HG02759 (cell line): ENCODE results near the gene MYBPC1.
"Not testable (repeated sequence)": the region's sequence is repeated elsewhere in the genome, so short reads cannot be mapped to it uniquely, and the experiment has no call there.

ENCODE experiments used
- ATAC-seq: cut with Tn5 transposase; IDR thresholded peaks from one replicate; pipeline ENCODE4 v1.9.1; 2021; ENCODE audit warnings: mild to moderate bottlenecking, moderate library complexity; ENCODE audit not compliant: unreplicated experiment

The MYBPC1 gene

DNA sequence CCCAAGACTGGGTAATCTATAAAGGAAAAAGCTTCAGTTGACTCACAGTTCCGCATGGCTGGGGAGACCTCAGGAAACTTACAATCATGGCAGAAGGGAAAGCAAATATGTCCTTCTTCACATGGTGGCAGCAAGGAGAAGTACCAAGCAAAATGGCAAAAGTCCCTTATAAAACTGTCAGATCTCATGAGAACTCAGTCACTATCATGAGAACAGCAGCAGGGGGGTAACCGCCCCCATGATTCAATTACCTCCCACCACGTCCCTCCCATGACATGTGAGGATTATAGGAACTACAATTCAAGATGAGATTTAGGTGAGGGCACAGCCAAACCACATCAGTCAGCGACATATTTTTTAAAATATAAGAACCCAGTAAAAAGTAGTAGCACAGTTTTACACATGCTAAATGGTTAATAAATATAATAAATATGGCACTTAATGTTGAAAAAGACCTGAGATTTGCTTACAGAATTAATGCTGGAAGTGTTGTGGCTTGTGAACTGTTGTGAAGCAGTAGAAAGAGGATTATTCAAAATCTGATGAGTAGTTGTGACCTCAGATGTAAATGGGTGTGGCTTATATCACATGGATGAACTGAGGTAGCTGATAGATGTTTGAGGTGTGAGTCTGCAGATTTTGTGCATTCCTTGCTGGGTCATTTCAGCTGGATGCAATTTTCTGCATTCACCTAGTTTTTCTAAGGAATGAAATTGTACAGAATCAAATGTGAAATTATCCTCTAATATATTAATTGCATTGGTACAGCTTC is 55.8 kb downstream of the MYBPC1 start:
- ATAC-seq: no peak

DNA sequence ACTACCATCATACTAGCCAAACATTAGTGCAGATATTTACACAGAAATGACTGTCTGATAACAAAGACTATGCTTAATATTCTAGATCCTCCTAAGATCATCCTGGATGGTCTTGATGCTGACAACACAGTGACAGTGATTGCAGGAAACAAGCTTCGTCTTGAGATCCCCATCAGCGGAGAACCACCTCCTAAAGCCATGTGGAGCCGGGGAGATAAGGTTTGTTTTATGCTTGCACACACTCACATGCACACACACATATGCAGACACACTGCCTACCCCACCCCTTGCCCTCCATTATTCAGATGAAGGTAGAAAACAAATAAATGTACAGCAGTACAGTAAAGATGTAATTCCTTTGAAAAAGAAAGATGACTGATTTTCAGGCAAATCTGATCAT is 58.3 kb downstream of the MYBPC1 start:
- ATAC-seq: no peak

DNA sequence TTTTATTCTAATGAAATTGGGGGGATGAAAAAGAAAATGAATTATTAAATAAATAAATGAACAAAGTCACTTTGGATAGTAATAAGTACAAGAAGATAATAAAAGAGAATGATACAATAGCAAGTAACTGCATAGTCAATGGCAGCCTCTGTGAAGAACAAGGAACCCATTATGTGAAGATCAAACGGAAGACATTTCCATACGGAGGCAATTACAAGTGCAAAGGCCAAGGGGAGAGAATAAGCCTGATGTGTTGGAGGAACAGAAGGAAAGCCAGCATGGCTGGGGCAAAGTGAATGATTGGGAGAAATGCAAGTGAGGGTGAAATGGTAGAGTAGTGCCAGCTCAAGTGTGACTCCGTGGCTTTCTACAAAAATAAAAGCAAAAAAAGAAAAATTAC is 58.7 kb downstream of the MYBPC1 start:
- no peak for ATAC-seq

DNA sequence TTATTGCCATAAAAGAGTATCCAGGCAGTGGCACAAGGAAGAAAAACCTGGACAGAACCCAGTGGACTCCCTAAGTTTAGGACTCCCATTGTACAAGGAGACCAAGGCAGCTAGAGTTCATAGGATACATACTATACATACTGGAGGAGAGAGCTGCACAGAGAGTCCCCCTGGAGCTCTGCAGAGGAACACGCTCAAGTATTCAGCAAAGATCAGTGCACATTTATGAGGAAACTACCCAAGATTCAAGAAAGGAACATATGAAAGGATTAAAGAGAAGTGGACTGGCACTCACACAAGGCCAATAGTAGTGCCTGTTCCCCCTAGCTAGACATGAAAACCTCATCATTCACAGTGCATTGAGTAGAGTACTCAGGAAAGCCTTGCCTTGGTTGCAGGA is 59.7 kb downstream of the MYBPC1 start:
- no peak for ATAC-seq

DNA sequence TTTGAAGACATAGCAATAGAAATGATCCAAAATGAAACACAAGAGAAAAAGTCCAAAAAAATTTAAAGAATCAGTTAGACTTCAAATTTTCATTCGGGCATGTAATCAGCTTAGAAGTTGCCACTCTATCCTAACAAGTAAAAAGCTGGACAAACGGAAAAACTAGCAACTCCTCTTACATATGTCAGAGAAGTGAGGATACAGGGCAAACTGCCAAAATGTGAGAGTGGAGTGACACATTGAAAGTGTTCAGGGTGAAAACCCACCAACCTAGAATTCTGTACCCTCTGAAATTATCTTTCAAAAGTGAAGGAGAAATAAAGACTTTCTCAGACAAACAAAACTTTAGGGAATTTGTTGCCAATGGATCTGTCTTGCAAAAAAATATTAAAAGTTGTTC is 60.6 kb downstream of the MYBPC1 start:
- no peak for ATAC-seq

DNA sequence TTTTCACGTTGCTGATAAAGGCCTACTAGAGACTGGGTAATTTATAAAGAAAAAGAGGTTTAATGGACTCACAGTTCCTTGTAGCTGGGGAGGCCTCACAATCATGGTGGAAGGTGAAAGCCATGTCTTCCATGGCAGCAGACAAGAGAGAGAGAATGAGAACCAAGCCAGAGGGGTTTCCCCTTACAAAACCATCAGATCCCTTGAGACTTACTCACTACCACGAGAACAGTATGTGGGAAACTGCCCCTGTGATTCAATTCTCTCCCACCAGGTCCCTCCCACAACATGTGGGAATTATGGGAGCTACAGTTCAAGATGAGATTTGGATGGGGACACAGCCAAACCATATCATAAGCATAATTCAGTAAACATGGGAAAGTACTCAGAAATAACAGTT is 65.9 kb downstream of the MYBPC1 start:
- not testable (repeated sequence) for ATAC-seq

DNA sequence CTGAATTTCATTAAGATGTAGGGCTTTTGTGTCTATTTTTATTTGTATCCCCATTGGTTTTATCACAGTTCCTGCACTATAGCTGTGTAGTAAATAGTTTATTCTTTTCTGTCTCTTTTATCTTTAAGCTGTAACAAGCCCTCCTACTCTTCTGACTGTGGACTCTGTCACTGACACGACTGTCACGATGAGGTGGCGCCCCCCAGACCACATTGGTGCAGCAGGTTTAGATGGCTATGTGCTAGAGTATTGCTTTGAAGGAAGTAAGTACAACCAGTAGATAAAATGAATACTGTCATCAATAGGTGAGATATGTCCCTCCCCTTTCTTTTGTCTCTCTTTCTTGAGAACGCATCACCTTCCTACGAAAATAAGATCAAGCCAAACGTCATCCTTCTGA is 68.5 kb downstream of the MYBPC1 start:
- ATAC-seq: no peak

DNA sequence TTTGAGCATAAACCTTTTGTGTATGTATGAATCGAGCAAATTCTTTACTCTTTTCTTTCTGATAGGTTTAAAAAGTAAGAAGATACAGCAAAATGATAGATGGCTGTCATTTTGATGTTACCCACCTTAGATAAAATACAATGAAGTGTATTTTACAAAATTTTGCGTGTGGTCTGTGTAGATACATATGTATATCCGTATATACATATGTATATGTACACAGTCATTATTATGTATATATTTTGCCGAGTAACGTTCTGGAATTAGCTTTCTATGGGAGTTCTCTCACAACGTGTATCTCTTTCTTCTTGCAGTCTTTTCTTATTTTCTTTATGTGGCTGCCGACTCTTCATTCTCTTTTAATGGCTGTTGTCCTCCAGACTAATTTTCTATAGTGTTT is 70.2 kb downstream of the MYBPC1 start:
- no peak for ATAC-seq

DNA sequence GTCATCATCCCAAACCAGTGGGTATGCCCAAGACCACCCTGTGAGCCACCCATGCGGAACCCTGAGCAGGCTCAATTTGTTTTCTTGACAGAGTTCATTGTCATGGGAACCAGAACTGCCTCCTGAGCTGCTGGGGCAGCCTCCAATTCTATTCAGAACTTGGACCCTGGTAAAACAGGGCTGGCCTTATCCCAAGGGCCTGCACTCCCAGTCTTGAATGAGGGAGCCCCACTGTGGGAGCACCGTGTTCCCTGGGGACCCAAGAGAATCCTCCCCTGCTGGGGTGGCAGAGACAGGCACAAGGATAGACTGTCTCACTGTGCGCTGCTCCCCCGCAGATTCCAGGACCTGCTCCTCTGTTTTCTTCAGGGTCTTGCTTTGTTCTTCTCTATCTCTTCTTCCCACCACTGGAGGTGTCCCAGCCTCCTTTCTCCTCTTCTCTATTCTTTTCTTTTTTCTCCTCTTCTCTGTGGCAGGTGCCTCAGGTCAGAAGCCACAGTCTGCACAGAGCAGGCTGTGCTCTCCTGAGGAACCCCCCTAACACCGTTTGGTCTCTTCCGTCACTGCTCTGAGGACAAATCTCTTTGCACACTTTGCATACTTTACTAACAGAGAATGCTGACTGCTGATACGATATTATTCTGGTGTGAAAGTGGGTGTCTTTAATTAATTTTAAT is 71.4 kb downstream of the MYBPC1 start:
- ATAC-seq: no peak

DNA sequence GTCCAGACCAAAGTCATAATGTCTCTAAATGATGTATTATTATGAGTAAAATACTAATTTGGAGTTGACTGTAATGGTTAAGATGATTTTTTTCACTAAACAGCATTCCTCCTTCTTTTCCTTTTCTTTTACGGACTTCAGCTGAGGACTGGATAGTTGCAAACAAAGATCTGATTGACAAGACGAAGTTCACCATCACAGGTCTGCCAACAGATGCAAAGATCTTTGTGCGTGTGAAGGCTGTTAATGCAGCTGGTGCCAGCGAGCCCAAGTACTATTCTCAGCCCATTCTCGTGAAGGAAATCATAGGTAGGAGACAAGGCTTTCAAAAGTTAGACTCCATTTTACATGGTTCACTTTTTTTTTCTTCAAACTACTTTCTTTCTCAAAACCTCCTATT is 72.8 kb downstream of the MYBPC1 start:
- ATAC-seq: no peak

DNA sequence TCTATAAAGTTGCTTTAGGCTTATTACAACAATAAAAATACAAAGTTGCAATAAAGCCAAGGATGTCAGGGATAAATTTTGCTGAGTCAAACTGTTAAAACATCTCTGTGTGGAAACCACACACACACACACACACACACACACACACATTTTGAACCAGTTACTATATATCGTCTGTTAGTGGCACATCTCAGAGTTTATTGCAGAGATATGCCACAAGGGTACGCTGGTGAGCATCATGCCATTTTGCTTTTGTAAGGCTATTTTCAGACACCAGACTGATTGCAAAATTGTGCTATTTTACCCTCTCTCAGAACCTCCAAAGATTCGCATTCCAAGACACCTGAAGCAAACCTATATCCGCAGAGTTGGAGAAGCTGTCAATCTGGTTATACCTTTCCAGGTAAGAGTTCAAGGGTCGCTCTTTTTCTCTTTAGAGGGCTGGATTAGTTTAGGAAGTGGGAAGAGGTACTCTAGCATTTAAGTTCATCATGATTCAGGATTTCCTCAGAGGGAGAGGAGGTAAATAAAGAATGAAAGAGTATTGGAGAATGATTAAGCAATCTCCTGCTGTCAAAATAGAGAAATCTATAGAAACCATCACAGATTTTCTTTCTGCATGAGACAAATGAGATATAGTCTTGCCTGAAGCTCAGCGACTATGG is 75.4 kb downstream of the MYBPC1 start:
- ATAC-seq: no peak

DNA sequence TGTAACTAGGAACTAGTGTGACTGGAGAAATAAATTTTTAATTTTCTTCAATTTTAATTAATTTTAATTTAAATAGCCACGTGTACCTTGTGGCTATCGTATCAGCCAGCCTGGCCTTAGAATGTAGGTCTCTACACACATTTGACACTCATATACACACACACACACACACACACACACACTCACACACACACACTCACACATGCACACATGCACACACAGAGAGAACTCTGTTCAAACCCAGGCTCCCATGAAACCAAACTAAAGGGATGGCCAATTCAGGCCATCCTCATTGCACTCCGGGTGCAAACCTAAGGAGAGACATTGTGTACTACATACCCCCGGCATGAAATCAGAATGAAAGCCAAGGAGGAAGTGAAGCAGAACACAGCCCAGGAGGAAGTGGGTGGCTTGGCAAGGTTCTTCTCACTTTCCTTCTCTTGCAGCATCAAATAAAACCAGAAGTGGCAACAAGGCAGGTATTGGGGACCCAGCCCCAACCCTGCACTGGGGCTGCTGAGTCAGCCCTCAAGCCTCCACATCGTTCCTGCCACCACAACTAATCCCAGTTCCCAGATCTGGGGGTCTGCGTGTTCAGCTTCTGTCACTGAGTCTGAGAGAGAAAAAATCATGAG is 76.5 kb downstream of the MYBPC1 start:
- ATAC-seq: peak; percentile 88

DNA sequence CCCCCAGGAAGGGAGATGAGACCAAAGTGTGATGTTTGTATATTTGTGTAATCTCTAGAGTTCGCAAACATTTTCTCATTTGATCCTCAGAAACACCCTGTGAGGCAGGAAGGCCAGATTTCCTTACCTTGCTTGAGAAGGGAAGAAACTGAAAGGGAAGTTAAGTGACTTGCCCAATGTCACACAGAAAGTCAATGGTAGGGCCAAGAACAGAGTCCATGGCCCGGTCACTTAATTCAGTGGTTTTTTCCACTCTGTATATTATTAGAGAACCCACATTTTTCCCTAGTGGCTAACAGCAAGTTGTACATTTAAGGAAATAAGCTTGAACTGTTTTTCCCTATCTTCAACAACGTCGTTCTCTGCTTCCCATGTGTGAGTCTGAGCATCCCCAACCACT is 77.1 kb downstream of the MYBPC1 start:
- peak; percentile 14 for ATAC-seq

DNA sequence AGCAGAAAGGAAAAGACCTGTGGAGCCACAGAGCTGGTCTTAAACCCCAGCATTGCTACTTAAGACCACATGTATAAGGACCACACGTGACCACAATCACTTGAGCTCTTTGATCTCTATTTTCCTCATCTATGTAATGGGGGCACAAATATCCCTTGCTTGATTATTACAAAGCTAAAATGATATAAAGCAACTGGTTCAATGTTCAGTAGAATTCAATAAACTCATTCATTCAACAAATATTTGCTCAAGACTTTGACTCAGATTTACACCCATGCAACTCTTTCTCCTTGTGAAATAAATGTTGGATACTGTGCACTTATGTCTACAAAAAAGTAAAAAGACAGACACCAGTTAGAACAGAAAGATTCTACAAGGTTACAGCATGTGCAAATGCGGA is 80.8 kb downstream of the MYBPC1 start:
- ATAC-seq: no peak

DNA sequence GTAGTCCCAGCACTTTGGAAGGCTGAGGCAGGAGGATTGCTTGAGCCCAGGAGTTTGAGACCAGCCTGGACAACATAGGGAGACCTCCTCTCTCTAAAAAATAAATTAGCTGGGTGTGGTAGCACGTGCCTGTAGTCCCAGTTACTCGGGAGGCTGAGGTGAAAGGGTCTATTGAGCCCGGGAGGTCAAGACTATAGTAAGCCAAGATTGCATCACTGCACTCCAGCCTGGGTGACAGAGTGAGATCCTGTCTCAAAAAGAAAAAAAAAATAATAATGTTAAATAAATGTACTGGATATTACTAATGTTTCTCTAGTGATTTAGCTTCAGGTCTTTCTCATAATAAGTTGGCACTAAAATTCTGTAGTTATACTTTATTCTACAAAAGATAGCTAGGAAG is 81.7 kb downstream of the MYBPC1 start:
- ATAC-seq: not testable (repeated sequence)

DNA sequence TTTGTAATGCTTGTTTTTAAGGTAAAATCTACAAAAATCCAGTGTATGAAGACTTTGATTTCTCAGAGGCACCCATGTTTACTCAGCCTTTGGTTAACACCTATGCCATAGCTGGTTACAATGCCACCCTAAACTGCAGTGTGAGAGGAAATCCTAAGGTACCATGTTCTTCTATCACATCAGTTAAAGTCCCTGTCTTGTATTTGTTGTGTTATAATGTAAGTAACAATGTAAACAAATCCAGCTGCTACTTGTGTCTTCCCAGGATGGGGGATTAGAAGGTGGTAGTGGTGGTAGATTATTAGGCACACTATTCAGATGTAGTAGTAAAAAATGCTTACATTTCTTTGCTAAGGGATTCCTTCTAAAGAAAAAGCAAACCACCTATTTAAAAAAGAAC is 83.3 kb downstream of the MYBPC1 start:
- no peak for ATAC-seq

DNA sequence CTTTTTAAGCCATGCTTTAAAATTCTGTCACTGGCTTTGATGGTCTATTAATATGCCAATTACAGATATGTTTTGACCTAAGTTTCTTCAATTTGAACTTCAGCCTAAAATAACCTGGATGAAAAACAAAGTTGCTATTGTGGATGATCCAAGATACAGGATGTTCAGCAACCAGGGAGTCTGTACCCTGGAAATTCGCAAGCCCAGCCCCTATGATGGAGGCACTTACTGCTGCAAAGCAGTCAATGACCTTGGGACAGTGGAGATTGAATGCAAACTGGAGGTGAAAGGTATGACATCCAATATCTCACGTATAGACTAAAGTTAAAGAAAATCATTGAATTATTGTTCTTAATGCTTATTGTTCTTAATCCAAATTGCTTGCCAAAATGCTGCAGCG is 85.5 kb downstream of the MYBPC1 start:
- ATAC-seq: no peak

DNA sequence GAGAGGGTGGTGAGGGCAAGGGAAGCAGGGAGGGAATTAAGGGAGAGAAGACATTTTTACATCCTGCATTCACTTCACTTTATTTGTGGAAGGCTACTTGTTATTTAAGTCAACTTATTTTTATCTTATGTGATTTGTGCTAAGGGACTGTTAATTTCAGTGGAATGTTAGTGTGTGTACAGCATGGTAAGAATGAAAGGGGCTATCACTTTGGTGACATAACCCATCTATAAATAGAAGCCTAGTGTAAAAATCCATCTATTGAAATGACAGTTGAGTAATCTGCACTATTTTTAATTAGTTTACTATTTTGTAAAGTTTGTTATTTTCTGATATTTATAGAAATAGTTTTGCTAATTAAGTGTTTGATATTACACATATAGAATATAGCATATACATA is 85.9 kb downstream of the MYBPC1 start:
- ATAC-seq: no peak

DNA sequence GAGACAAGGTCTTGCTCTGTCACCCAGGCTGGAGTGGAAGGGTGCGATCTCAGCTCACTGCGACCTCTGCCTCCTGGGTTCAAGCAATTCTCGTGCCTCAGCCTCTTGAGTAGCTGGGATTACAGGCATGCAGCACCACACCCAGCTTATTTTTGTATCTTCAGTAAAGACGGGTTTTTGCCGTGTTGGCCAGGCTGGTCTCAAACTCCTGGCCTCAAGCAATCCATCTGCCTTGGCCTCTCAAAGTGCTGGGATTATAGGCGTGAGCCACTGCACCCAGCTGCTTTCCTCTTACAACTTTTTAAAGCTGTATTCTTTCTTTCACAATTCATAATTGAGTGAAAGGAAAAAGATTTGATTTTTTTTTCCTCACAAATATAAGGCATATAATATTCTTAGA is 86.9 kb downstream of the MYBPC1 start:
- not testable (repeated sequence) for ATAC-seq

DNA sequence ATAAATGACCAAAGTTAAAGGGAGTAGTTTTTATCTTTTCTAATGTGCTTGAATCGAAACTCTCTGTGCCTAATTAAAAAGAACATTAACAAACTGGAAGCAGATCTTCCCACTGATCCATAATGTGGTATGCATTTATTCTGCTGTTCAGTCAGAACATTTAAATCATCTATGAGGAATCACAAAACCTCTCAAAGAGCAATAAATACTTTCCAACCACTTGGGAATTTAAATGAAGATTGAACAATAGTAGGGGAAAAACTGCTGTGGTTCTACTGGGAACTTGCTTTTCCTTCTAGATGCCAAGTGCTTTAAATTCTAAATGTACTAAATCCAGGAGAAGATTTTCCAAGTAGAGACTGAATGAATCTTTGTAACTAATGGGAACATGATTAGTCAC is 90.3 kb downstream of the MYBPC1 start:
- ATAC-seq: no peak

DNA sequence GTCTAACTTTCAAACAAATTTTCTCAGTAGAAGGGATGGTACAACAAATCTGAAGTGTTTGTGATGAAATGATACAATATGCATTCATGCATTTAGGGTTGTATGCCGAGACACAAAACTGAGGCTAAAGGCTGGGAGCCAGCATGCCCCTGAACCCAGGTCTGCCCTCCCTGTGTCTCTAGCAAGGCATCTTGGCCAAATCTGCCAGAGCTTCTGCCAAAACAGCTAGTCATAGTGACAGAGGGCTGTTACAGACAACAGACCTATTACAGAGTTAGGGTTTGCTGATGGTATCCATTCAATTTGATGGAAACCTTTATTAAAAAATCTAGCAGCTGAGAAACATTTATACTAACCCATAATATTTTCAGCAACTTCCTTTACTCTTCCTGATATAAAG is 91.4 kb downstream of the MYBPC1 start:
- no peak for ATAC-seq
